Heart right ventricle (tissue), 16 donors: ENCODE results near the gene ATP6V1C2. TPM values are rescaled to one million over a fixed set of nuclear protein-coding genes. Genes with fewer than 3 reads are reported as not detected.

Source experiments
- ATAC-seq, 8 donors: fragments of 200-7000 bp; cut with Tn5 transposase; one replicate each; pipeline ENCODE4 v1.9.1; 2020; ENCODE audit warnings: mild to moderate bottlenecking in 8 of 8, moderate library complexity in 8 of 8, moderate number of reproducible peaks in 1 of 8
- DNase-seq, 2 donors: peaks; one replicate each; pipeline ENCODE4 v3.0.0-alpha.2; 2020
- H3K27ac ChIP-seq, 10 donors: fragments of 200-600 bp; sonication (generic) in 2 of 10; one replicate each; pipeline versions ENCODE4 v1.5.0 to v1.8.0; 2020 to 2022; ENCODE audit warnings: mild to moderate bottlenecking in 3 of 10
- H3K27me3 ChIP-seq, 7 donors: fragments of 200-600 bp; one replicate each; pipeline ENCODE4 v1.8.0; 2021 to 2022; ENCODE audit warnings: mild to moderate bottlenecking in 2 of 7
- H3K36me3 ChIP-seq, 9 donors: fragments of 200-600 bp; sonication (generic) in 1 of 9; one replicate each; pipeline versions ENCODE4 v1.5.0 to v1.8.0; 2020 to 2022; ENCODE audit warnings: mild to moderate bottlenecking in 2 of 9
- H3K4me1 ChIP-seq, 9 donors: fragments of 200-600 bp; sonication (generic) in 1 of 9; one replicate each; pipeline versions ENCODE4 v1.5.0 to v1.8.0; 2020 to 2022; ENCODE audit warnings: mild to moderate bottlenecking in 4 of 9
- H3K4me3 ChIP-seq, 10 donors: fragments of 200-600 bp; sonication (generic) in 2 of 10; one replicate each; pipeline versions ENCODE4 v1.5.0 to v1.8.0; 2020 to 2022; ENCODE audit warnings: mild to moderate bottlenecking in 7 of 10, moderate library complexity in 2 of 10
- H3K9me3 ChIP-seq, 11 donors: fragments of 200-600 bp in 10 of 11; sonication (generic) in 2 of 11; one replicate each; pipeline versions ENCODE4 v1.5.0 to v1.8.0; 2013 to 2022; ENCODE audit warnings: mild to moderate bottlenecking in 2 of 11, control low read depth in 1 of 11, moderate library complexity in 1 of 11
- CTCF ChIP-seq, 9 donors: fragments of 200-600 bp; sonication (generic) in 2 of 9; IDR thresholded peaks; one replicate each; pipeline versions ENCODE4 v1.5.0 to v1.8.0; 2021 to 2022; ENCODE audit warnings: antibody characterized with exemption in 9 of 9, mild to moderate bottlenecking in 5 of 9, moderate library complexity in 1 of 9
- WGBS, 2 donors: extraction: QIAGEN DNeasy Blood & Tissue Kit; methylation state at CpG; one replicate each; pipeline ENCODE4 v1.1.7; 2013; ENCODE audit warnings: inconsistent platforms in 1 of 2; 5-methylcytosine and 5-hydroxymethylcytosine counted together
- intact Hi-C, 10 donors: fragments of 100-400 bp; cut with DNase I; formaldehyde crosslinking; loops; one replicate each; pipeline versions ENCODE4 v1.11.1 to v1.14.2; 2022
- polyA plus RNA-seq, 2 donors: library from polyadenylated mRNA; stranded (reverse); fragments of 200-250 nt; gene quantifications; one replicate each; pipeline ENCODE4 v1.2.3, GENCODE V29; 2013
- total RNA-seq, 10 donors: library from RNA; stranded (reverse); fragmentation: NEBNext Ultra II Directional in 3 of 10; extraction: Animal tissue kit (Norgen Biotek cat#: 25700) in 3 of 10; gene quantifications; one replicate each; pipeline versions ENCODE4 v1.2.1 to v1.2.4, GENCODE V29; 2021 to 2023
- donor health status: Arrhythmogenic right ventricular cardiomyopathy.
- donor health status: ischemic (EF 13 %, LVEDD 7.1; RV severe dilation, severe dysfunction).
- donor health status: healthy with polysubstance abuse.
- donor health status: DM: no; HTN: yes; CAD: no.
- donor health status: DM: no; HTN: no; CAD: no.
- donor health status: ischemic (EF 25% LVEDD 6.9; RV normal size, moderate dysfunction).
- donor health status: ischemic (EF 25% LVEDD 5.7; RV mildly dilated, moderate dysfunction).
- donor health status: healthy.
- donor health status: DM: yes; HTN: yes; CAD: no.
- donor health status: Ischemic cardiomyopathy.
- donor health status: ischemic (EF 35%, LVEDD 5.7; RV mildly dilated, moderate dysfunction).
- donor health status: nonischemic (EF 11% LVEDD 7.7; RV severe dilation, severe dysfunction).
- donor health status: DM: yes; HTN: yes; CAD: no.
- donor health status: PGD.
- donor health status: ischemic (EF 29% LVEDD 5.4; RV normal size, mild dysfunction).
- donor health status: nonischemic (EF 23%, LVEDD 6.1; RV moderate dilation, normal function).

The ATP6V1C2 gene
- total and polyA plus RNA-seq, 12 donors = 0.09 to 3.4 (median 0.72) TPM

GRCh38 chr2:10775021-10775780 lies 53.8 kb downstream of the ATP6V1C2 start:
- Histone ChIP-seq H3K36me3 (peaks cover 0 to 32% (median 5%) of the 10 kb centered on the region in 9 donors), H3K27ac (peak overlapping the region in 6 of 10 donors; percentile 40 to 69 (median 59)), H3K27me3 (no peaks in the 10 kb centered on the region), H3K9me3 (no peaks in the 10 kb centered on the region), H3K4me1 (peaks cover 0 to 28% (median 17%) of the 10 kb centered on the region in 9 donors), H3K4me3 (no peak overlapping the region)
- intact Hi-C loops = no loop called here
- no peak for DNase-seq
- 70% methylated on average over 23 of the region's 23 CpGs for WGBS, 2 donors
- ATAC-seq = no peak
- TF ChIP-seq CTCF (IDR thresholded peaks at IDR 0.05) = no peak

- DNase-seq (no peak), ATAC-seq (no peak)
- H3K4me3 ChIP-seq = no peak overlapping the region
- no peak overlapping the region for H3K27ac ChIP-seq
- intact Hi-C loops = loop anchor here in 1 of 10 donors (1.0 kb wide), 1 partner anchor 36 kb away; no protein-coding TSS in a partner anchor
- no peaks in the 10 kb centered on the region for H3K9me3 ChIP-seq
- no peak for TF ChIP-seq CTCF (IDR thresholded peaks at IDR 0.05)
- peaks cover 0 to 38% (median 11%) of the 10 kb centered on the region in 9 donors for H3K36me3 ChIP-seq
- 85 to 86% methylated on average over 13 of the region's 13 CpGs for WGBS, 2 donors
- no peaks in the 10 kb centered on the region for H3K27me3 ChIP-seq
- H3K4me1 ChIP-seq = peaks cover 0 to 28% (median 17%) of the 10 kb centered on the region in 9 donors
These were observed 54.4 kb downstream of the ATP6V1C2 start for GRCh38 chr2:10775831-10776230.

GRCh38 chr2:10776231-10776977 lies 55.0 kb downstream of the ATP6V1C2 start:
- Histone ChIP-seq H3K36me3 (peaks cover 0 to 44% (median 16%) of the 10 kb centered on the region in 9 donors), H3K4me3 (no peak overlapping the region), H3K27me3 (no peaks in the 10 kb centered on the region), H3K27ac (no peak overlapping the region), H3K4me1 (peaks cover 0 to 28% (median 17%) of the 10 kb centered on the region in 9 donors), H3K9me3 (no peaks in the 10 kb centered on the region)
- ATAC-seq (peak in 1 of 8 donors; percentile 5), DNase-seq (no peak)
- TF ChIP-seq CTCF (IDR thresholded peaks at IDR 0.05) = no peak
- WGBS, 2 donors = 91 to 93% methylated on average over 27 of the region's 27 CpGs
- intact Hi-C loops = loop anchor here in 1 of 10 donors (1.0 kb wide), 1 partner anchor 36 kb away; no protein-coding TSS in a partner anchor

- H3K27ac ChIP-seq = peak overlapping the region in 2 of 10 donors; percentile 21 to 44
- TF ChIP-seq CTCF (IDR thresholded peaks at IDR 0.05) = no peak
- H3K4me3 ChIP-seq = no peak overlapping the region
- ATAC-seq (no peak), DNase-seq (no peak)
- H3K36me3 ChIP-seq = peaks cover 0 to 53% (median 16%) of the 10 kb centered on the region in 9 donors
- intact Hi-C loops = no loop called here
- H3K9me3 ChIP-seq = no peaks in the 10 kb centered on the region
- H3K27me3 ChIP-seq = no peaks in the 10 kb centered on the region
- peaks cover 0 to 28% (median 17%) of the 10 kb centered on the region in 9 donors for H3K4me1 ChIP-seq
- 93 to 95% methylated on average over 26 of the region's 26 CpGs for WGBS, 2 donors
These were observed 55.8 kb downstream of the ATP6V1C2 start for GRCh38 chr2:10777111-10777841.
